GM19035 (cell line): ENCODE results near the gene RAB38.

Experiments
- ATAC-seq: cut with Tn5 transposase; IDR thresholded peaks from one replicate; pipeline ENCODE4 v1.9.1; 2021; ENCODE audit not compliant: unreplicated experiment

RAB38 gene

GRCh38 chr11:88170673-88171072 lies 4.6 kb downstream of the RAB38 start:
- ATAC-seq = no peak

DNA sequence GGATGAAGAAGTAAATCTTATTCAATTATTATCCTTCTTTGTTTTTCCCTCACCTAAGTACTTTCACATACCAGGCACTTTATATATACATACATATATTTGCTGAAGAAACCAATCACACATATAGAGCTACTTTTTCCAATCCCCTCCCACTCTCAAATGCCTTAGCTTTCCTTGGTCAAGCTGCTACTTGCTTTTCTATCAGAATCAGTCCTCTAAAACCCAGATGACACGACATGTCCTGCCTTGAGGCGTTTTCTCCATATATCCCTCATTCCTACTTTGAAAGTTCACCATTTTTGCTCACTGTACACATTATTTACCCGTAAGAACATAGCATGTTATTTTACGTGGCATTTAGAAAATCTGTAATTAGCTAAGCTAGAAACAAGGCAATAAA lies 5.4 kb downstream of the RAB38 start:
- ATAC-seq = no peak

DNA sequence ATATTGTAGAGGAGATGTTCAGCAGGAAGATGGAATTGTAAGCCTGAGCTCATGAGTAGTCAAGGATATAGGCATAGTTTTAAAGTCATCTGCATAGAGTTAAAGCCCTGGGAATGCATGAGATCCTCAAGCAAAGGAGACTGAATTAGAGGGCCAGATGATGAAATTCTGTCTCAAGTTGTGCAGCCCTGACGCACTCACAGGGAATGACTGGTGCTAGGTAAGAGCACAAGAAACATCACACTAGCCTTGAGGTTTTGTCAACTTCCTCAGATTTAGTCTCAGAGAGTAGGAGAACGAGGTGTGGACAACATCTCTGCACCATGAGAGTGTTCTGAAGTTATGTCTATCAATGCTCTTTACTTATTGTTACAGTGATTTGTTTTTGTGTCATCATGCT lies 5.8 kb downstream of the RAB38 start:
- no peak for ATAC-seq

DNA sequence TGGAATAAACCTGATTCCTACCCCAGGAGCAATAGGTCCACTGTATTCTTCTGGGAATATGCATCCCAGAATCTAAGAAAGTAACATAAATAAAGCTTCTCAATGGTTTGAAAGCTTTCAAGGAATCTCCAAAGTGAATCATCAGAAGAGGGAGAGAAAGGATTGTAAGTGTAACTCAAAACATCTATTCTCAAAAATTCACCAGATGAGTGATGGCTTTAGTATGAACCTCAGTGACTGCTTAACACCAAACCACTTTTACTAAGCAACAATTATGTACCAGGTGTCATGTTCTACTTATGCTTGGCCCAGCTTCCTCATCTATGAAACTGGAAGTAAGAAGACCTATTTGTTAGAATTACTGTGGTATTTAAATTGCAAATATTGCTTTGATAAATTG lies 7.4 kb downstream of the RAB38 start:
- no peak for ATAC-seq

GRCh38 chr11:88164806-88165585 lies 10.2 kb downstream of the RAB38 start:
- no peak for ATAC-seq

DNA sequence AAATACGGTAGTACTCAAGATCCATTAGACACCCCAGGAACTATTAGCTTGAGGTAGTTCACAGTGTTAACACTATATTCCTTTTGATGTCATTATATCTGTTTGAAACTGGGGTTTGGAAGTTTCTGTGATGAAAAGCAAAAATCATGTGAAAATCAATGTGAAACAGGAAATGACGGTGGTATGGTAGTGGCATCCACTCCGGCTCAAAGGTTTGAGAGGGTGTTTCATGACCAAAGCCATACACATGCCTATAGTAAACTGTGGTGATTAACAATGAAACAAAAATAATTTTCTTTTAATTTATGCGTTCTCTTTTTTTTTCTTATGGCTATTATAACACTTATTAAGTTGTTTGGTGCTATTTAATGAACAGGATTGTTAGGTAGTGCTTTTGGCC lies 10.9 kb downstream of the RAB38 start:
- ATAC-seq = no peak

- ATAC-seq = no peak
These were observed 17.2 kb downstream of the RAB38 start for GRCh38 chr11:88158081-88158480.

GRCh38 chr11:88157370-88157769 lies 17.9 kb downstream of the RAB38 start:
- ATAC-seq = no peak

GRCh38 chr11:88152381-88152780 lies 22.9 kb downstream of the RAB38 start:
- no peak for ATAC-seq

DNA sequence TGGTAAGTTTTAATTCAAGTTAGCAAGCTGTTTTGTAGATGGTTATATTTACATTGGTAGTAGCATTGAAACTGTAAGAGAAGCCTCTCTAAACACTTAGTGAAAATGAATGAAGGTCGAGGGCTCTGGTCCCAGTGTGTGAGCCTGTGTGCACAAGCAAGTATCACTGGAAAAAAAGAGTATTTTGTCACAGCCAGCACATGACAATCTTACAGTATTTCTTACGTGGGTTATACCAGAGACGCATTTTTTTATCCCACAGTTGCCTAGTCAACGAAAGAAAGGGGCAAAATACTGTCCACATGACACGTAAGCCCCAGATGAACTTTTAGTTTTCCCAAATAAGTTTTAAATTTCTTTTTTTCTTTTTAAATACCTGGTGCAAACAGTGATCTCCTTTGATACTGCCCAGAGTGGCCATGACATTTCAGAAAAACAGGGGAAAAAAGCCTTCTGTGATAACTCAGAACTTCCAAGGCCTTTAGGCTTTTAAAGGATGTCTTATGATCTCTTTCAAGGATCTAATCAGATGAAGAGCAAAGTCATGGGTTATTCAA lies 23.5 kb downstream of the RAB38 start:
- no peak for ATAC-seq

DNA sequence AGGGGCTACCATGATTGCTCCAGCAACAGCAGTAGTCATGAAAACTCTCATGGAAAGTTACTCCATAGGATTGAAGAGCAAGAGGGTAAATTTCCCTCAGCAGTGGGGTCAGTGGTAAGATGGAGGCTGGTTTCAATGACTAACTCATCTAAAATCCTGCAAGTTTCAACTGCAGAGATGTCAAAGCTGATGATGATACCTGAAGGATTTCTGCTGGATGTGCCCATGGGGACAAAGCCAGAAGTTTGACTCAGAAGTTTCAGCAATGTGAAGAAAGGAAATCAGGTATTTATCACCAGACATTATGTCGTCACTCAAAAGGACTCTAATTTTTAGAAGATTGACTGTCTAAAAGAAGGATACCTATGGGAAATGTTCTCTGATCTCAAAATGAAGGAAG lies 29.1 kb downstream of the RAB38 start:
- ATAC-seq = no peak

GRCh38 chr11:88139865-88140264 lies 35.4 kb downstream of the RAB38 start:
- no peak for ATAC-seq

DNA sequence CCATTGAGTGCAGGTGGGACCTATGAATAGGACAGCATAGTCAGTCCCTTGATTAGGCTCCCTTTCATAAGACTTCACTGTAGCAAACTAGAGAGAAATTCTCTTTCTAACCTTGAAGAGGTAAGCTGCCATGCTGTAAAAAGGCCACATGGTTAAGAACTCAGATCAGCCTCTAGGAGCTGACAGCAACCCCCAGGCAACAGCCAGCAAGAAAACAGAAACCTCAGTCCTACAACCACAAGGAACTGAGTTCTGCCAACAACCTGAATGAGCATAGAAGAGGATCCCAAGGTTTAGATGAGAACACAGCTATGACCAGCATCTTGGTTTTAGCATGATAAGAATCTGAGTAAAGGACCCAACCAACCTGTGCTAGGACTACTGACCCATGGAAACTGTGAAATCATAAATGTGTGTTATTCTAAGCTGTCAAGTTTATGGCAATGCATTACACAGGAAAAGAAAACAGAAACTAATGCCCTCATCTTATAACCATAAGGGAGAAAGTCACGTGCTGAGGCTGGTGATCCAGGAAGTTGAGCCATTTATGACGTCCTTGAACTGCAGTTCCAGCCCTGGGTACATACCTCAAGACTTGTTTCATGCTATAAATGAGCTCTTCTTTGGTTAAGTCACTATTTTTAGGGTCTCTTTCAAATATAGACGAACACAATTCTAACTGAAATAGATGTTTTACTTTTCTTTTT lies 43.3 kb downstream of the RAB38 start:
- ATAC-seq = no peak

GRCh38 chr11:88122956-88123355 lies 52.3 kb downstream of the RAB38 start:
- no peak for ATAC-seq

GRCh38 chr11:88119561-88119960 lies 55.7 kb downstream of the RAB38 start:
- no peak for ATAC-seq

DNA sequence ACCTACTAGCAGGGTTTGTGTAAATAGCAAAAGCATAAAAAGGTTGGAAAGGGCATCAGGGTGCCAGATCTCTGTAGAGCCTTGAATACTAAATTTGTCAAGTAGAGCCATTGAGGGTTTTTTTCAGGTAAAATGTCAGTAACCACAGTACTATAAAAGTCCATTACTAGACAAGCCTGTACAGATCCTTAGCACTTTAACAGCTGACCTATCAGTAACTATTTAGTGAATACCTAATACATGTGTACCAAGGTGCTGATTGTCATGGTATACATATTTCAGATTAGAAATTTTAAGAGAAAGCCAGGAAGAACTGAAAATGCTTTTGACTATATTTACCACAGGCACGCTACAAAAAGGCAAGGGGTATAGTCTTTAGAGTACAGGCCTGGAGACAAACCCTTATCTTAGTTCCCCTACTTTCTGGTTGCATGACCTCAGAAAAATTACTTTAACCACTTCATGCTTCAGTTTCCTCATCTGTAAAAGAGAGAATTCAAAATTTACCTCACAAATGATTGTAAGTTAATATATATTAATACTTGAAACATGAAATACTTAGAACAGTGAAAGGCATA lies 57.9 kb downstream of the RAB38 start:
- ATAC-seq = no peak

DNA sequence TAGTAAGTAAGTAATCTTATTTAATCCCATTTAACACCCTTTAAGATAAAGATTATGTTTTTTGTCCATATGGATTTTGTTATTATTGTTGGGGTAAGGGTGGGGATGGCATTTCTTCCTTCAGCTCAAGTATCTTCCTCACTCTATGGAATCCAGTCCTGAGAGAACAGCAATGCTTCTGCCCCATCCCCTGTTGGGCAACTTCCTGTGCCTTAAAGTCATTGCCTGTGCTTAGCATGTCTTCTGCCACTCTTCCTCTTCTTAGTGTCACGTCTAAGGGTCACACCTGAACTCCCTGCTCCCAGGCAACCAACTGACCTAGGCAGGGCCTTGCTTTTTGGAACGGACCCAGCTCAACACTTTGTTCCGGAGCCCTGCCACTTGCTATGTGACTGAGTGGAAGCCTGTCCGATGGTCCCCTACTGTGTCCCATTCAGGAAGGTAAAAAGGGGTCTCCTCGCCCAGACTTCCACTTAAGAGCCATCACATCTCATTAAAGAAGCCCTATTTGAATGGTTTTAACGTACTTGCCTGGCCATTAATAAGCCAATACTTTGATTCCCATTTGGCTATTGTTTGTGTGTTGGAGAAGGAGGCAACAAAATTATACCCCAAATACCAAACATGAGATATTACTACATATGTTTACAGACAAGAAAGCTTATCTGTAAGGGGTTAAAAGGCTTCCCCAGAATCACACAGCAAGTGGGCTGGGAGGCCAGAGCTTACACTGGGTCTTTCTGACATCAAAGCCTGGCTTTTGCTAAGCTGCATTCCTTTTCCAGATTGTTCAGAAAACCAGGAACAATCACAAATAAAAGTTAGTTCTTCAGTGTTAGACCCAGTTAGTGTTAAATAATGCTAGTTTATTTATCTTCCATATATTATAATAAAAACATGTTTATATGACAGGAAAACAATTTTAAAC lies 59.2 kb downstream of the RAB38 start:
- no peak for ATAC-seq

DNA sequence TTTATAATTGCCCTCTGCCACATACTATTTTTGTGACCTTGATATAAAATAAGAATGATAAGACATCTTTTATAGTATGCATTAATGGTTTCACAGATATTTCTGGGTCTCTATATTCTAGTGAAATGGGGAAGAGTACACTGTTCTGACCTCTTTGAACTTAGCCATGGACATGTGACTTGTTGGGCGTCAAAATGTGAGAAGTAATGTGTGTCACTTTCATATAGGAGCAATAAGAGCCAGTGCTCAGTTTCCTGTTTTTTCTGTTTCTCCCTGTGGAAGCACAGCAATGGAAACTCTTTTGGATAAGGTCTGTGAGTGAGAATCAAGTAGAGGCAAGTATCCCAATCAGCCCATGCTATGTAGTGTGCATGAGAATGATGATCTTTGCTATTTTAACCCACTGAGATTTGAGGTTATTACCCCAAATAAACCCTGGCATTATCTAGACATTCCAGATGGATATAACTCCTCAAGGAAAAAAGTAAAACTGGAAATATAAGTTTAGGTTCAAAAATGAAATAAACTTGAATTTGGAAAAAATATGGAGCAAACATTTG lies 60.7 kb downstream of the RAB38 start:
- ATAC-seq = no peak

DNA sequence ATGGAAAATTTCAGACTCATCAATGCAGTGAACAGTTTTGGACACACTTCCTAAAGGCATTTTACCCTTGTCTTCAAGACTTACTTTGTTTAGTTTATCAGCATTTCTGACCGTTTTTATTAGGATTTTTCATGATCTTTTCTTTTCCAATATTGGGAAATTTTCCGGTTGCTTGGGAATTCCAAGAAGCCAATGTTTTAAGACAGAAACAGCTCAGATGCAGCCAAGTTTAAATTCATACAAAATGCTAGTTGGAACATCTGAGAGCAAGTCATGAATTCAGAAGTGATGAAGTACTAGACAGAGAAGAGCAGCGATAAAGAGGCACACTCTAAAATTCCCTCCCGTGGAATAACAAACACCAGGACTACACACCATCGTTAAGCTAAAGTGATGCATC lies 68.6 kb downstream of the RAB38 start:
- no peak for ATAC-seq

DNA sequence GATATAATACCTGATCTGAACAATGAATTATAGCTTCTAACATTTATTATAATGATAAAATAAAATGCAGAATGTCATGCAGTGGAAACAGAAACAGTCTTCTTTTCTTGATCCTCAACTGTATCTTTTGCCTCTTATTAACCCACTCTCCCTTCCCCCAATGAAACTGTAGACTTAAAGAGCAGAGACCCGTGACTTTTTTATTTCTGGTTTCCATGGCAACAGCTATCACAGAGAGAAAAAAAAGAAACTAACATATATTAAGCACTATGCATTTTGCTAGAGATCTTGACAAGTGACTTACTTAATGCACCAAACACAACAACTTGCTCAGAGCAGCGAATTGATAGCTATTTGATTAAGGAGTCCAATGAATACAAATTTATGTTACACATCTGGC lies 69.3 kb downstream of the RAB38 start:
- ATAC-seq = no peak

- ATAC-seq = no peak
These were observed 69.7 kb downstream of the RAB38 start for GRCh38 chr11:88105526-88105925.
